ENCODE measurements around the gene CCDC24. TPM values are rescaled to one million over a fixed set of nuclear protein-coding genes. Genes with fewer than 3 reads are reported as not detected.

CCDC24 gene
- total and polyA plus RNA-seq, 4 donors: 0.92 to 4.2 (median 2.3) TPM

- H3K27ac ChIP-seq (ENCODE audit: low read depth in 1 of 2, low read length in 2 of 2): no peak overlapping the region
- WGBS: 87% methylated on average over 15 of the region's 15 CpGs
- H3K4me1 ChIP-seq (ENCODE audit: control insufficient read depth in 4 of 4, insufficient read depth in 4 of 4, low read length in 3 of 4): peaks cover 0 to 16% (median 7%) of the 10 kb centered on the region in 4 donors
- H3K9me3 ChIP-seq (ENCODE audit: control insufficient read depth in 4 of 4, low read length in 3 of 4): no peaks in the 10 kb centered on the region
- H3K27me3 ChIP-seq (ENCODE audit: control insufficient read depth in 4 of 4, insufficient read depth in 4 of 4, low read length in 3 of 4): no peaks in the 10 kb centered on the region
- no peak overlapping the region for H3K4me3 ChIP-seq (ENCODE audit: low read depth in 1 of 3, low read length in 3 of 3)
- peak; percentile 67 for DNase-seq (ENCODE audit: low spot score)
- no peak overlapping the region for H3K9ac ChIP-seq (ENCODE audit: low read depth in 1 of 2, low read length in 2 of 2)
- no peaks in the 10 kb centered on the region for H3K36me3 ChIP-seq (ENCODE audit: control insufficient read depth in 4 of 4, insufficient read depth in 3 of 4, low read depth in 1 of 4, low read length in 3 of 4)
- TF ChIP-seq CTCF (IDR thresholded peaks at IDR 0.05; ENCODE audit: low read depth, low read length, missing input control) (no peak), HNF4G (IDR thresholded peaks at IDR 0.05) (no peak), SP1 (IDR thresholded peaks at IDR 0.05) (no peak), JUND (IDR thresholded peaks at IDR 0.05) (no peak), NR2F2 (IDR thresholded peaks at IDR 0.05) (no peak), ATF3 (IDR thresholded peaks at IDR 0.05) (no peak), RAD21 (IDR thresholded peaks at IDR 0.05) (no peak), HNF4A (conservative IDR thresholded peaks at IDR 0.05) (no peak), ZBTB33 (IDR thresholded peaks at IDR 0.05) (no peak), EGR1 (IDR thresholded peaks at IDR 0.05; ENCODE audit: low read depth in 2 of 2) (no peak)
Observed at GRCh38 chr1:43994794-43995790, 3.7 kb downstream of the CCDC24 start.

DNA sequence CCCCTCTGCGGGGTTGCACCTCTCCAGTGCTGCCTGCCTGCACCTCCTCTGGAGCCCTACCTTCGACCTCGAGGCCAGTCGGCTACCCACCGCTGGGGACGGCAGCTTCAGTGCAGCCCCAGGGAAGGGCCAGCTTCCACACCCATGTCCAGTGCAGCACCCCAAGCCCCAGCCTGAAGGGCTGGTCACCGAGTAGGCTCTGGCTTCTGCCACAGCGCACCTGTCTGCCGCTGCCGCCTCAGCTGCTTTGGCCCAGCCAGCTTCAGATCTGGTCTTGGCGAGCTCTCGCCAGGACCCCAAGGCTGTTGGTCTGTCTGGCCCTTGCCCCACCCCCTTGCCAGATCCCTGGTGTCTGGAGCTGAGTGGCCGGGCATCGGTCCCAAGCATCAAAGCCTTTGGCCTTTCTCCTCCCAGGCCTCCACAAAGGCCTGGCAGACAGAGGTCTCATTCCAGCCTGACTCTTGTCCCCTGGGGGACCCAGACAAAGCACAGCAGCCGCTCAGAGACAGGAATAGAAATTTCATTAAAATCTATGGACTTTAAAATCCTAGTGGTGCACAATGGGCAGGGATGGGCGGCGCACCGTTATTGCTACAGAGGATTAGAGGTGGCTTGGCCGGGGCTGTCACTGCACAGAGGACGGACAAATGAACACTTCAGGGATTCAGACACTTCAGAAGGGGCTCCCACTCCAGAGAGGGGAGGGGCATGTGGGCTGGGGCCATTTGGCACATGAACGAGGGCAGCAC is 4.8 kb downstream of the CCDC24 start:
- Histone ChIP-seq H3K27me3 (ENCODE audit: control insufficient read depth in 4 of 4, insufficient read depth in 4 of 4, low read length in 3 of 4) (no peaks in the 10 kb centered on the region), H3K27ac (ENCODE audit: low read depth in 1 of 2, low read length in 2 of 2) (no peak overlapping the region), H3K9me3 (ENCODE audit: control insufficient read depth in 4 of 4, low read length in 3 of 4) (no peaks in the 10 kb centered on the region), H3K9ac (ENCODE audit: low read depth in 1 of 2, low read length in 2 of 2) (no peak overlapping the region), H3K4me1 (ENCODE audit: control insufficient read depth in 4 of 4, insufficient read depth in 4 of 4, low read length in 3 of 4) (peaks cover 0 to 10% (median 2%) of the 10 kb centered on the region in 4 donors), H3K36me3 (ENCODE audit: control insufficient read depth in 4 of 4, insufficient read depth in 3 of 4, low read depth in 1 of 4, low read length in 3 of 4) (no peaks in the 10 kb centered on the region), H3K4me3 (ENCODE audit: low read depth in 1 of 3, low read length in 3 of 3) (no peak overlapping the region)
- WGBS: 90% methylated on average over 21 of the region's 21 CpGs
- no peak for DNase-seq (ENCODE audit: low spot score)
- TF ChIP-seq HNF4A (conservative IDR thresholded peaks at IDR 0.05) (no peak), ZBTB33 (IDR thresholded peaks at IDR 0.05) (no peak), TAF1 (conservative IDR thresholded peaks at IDR 0.05) (no peak), JUND (IDR thresholded peaks at IDR 0.05) (no peak), SP1 (IDR thresholded peaks at IDR 0.05) (no peak), GABPA (IDR thresholded peaks at IDR 0.05 in 1 of 2, conservative IDR thresholded peaks at IDR 0.05 in 1 of 2) (no peak), NR2F2 (IDR thresholded peaks at IDR 0.05) (no peak), FOXA2 (IDR thresholded peaks at IDR 0.05) (no peak), FOXA1 (IDR thresholded peaks at IDR 0.05) (no peak), MAX (IDR thresholded peaks at IDR 0.05) (no peak), YY1 (IDR thresholded peaks at IDR 0.05) (no peak), ATF3 (IDR thresholded peaks at IDR 0.05) (no peak), EGR1 (IDR thresholded peaks at IDR 0.05; ENCODE audit: low read depth in 2 of 2) (no peak), RXRA (IDR thresholded peaks at IDR 0.05) (no peak), RAD21 (IDR thresholded peaks at IDR 0.05) (no peak), HNF4G (IDR thresholded peaks at IDR 0.05) (no peak)
